Pons (tissue), 1 donor: ENCODE results near the gene GGTLC3.
"Not testable (repeated sequence)": the region's sequence is repeated elsewhere in the genome, so short reads cannot be mapped to it uniquely, and the experiment has no call there.

Experiments used
- DNase-seq: peaks from one replicate; pipeline ENCODE4 v3.0.0-alpha.2; 2016; ENCODE audit warnings: low spot score

Gene GGTLC3

GRCh38 chr22:18513454-18513853 lies 4.5 kb downstream of the GGTLC3 start:
- DNase-seq, result not testable (repeated sequence)

GRCh38 chr22:18512378-18512777 lies 5.6 kb downstream of the GGTLC3 start:
- not testable (repeated sequence) for DNase-seq

- DNase-seq, result not testable (repeated sequence)
Measured at GRCh38 chr22:18511327-18511726, 6.6 kb downstream of the GGTLC3 start.

GRCh38 chr22:18496227-18496626 lies 21.7 kb downstream of the GGTLC3 start:
- not testable (repeated sequence) for DNase-seq
